ENCODE data around the gene ITGB1BP2.
"Not testable (repeated sequence)": the region's sequence is repeated elsewhere in the genome, so short reads cannot be mapped to it uniquely, and the experiment has no call there.

Gene ITGB1BP2

DNA sequence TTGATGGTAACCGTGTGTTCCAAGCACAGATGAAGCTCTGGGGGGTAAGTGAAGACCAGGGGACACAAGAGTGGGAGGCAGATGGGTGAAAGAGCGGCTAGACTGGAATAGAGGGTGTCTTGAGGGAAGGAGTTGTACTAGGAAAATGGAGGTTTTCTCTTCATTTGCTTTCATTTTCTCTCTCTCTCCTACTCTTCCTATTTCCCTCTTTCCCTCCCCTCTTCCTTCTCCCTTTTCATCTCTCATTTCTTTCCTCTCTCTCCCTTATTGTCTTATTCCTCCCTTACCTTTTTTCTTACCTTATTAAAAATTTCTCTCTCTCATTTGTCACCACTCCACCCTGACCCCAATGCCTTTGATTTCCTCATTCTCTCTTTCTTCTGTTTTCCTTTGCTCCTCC, 3.0 kb downstream of the ITGB1BP2 start:
- Histone ChIP-seq H3K4me2 (ENCODE audit: low read length) (no peak overlapping the region), H4K20me1 (ENCODE audit: insufficient read depth, low read length) (no peaks in the 10 kb centered on the region), H3K9me3 (ENCODE audit: insufficient read depth, low read length) (no peaks in the 10 kb centered on the region), H3K79me2 (ENCODE audit: low read length) (no peaks in the 10 kb centered on the region), H3K4me3 (ENCODE audit: low read length) (no peak overlapping the region), H2AFZ (ENCODE audit: low read depth, low read length) (no peak overlapping the region), H3K36me3 (replicated peaks; ENCODE audit: low read depth, low read length) (peaks cover 21% of the 10 kb centered on the region), H3K9ac (ENCODE audit: low read length) (no peak overlapping the region), H3K27ac (ENCODE audit: low read length) (no peak overlapping the region), H3K4me1 (ENCODE audit: low read length) (no peaks in the 10 kb centered on the region), H3K27me3 (ENCODE audit: low read depth, low read length) (no peaks in the 10 kb centered on the region)
- TF ChIP-seq EZH2phosphoT487 (IDR thresholded peaks at IDR 0.05; ENCODE audit: low read depth) (no peak), CTCF (IDR thresholded peaks at IDR 0.05; ENCODE audit: low read depth, low read length) (no peak)

DNA sequence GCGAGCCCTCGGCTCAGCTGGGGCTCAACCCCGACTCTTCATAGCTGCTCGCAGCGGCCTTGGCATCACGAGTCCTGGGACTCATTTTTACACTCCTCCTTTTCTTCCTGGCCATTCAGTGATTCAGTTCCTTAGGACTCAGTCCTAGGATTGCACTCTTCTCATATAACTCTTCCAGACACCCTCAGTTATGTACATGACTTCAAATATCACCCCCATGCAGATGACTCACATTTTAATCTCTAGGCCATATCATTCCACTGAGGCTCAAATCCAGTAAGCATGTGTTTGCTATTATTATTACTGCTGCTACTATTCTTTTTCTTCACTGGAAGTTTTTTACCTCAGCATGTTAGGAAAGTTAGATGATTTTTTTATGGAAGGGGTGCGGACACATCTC, 14.4 kb downstream of the ITGB1BP2 start:
- Histone ChIP-seq H4K20me1 (ENCODE audit: insufficient read depth, low read length) (no peaks in the 10 kb centered on the region), H3K27ac (ENCODE audit: low read length) (no peak overlapping the region), H2AFZ (ENCODE audit: low read depth, low read length) (no peak overlapping the region), H3K4me2 (ENCODE audit: low read length) (no peak overlapping the region), H3K4me1 (ENCODE audit: low read length) (no peaks in the 10 kb centered on the region), H3K9me3 (ENCODE audit: insufficient read depth, low read length) (no peaks in the 10 kb centered on the region), H3K36me3 (replicated peaks; ENCODE audit: low read depth, low read length) (peaks cover 2% of the 10 kb centered on the region), H3K27me3 (ENCODE audit: low read depth, low read length) (no peaks in the 10 kb centered on the region), H3K9ac (ENCODE audit: low read length) (no peak overlapping the region), H3K4me3 (ENCODE audit: low read length) (no peak overlapping the region), H3K79me2 (ENCODE audit: low read length) (no peaks in the 10 kb centered on the region)
- no peak for TF ChIP-seq EZH2phosphoT487 (IDR thresholded peaks at IDR 0.05; ENCODE audit: low read depth)
- no peak for TF ChIP-seq CTCF (IDR thresholded peaks at IDR 0.05; ENCODE audit: low read depth, low read length)

- not testable (repeated sequence) for H3K79me2 ChIP-seq (ENCODE audit: low read length); H3K36me3 ChIP-seq (replicated peaks; ENCODE audit: low read depth, low read length); H3K4me3 ChIP-seq (ENCODE audit: low read length); H3K4me2 ChIP-seq (ENCODE audit: low read length); H3K27ac ChIP-seq (ENCODE audit: low read length); H3K9ac ChIP-seq (ENCODE audit: low read length); H3K9me3 ChIP-seq (ENCODE audit: insufficient read depth, low read length); H3K4me1 ChIP-seq (ENCODE audit: low read length); H2AFZ ChIP-seq (ENCODE audit: low read depth, low read length); H3K27me3 ChIP-seq (ENCODE audit: low read depth, low read length); H4K20me1 ChIP-seq (ENCODE audit: insufficient read depth, low read length)
These were observed 15.4 kb downstream of the ITGB1BP2 start for GRCh38 chrX:71316959-71317358.

- Histone ChIP-seq H3K4me2 (ENCODE audit: low read length) (no peak overlapping the region), H3K4me3 (ENCODE audit: low read length) (no peak overlapping the region), H3K4me1 (ENCODE audit: low read length) (no peaks in the 10 kb centered on the region), H3K27ac (ENCODE audit: low read length) (no peak overlapping the region), H2AFZ (ENCODE audit: low read depth, low read length) (no peak overlapping the region), H4K20me1 (ENCODE audit: insufficient read depth, low read length) (no peaks in the 10 kb centered on the region), H3K27me3 (ENCODE audit: low read depth, low read length) (no peaks in the 10 kb centered on the region), H3K36me3 (replicated peaks; ENCODE audit: low read depth, low read length) (peaks cover 3% of the 10 kb centered on the region), H3K9me3 (ENCODE audit: insufficient read depth, low read length) (no peaks in the 10 kb centered on the region), H3K79me2 (ENCODE audit: low read length) (no peaks in the 10 kb centered on the region), H3K9ac (ENCODE audit: low read length) (no peak overlapping the region)
- no peak for TF ChIP-seq EZH2phosphoT487 (IDR thresholded peaks at IDR 0.05; ENCODE audit: low read depth)
- TF ChIP-seq CTCF (IDR thresholded peaks at IDR 0.05; ENCODE audit: low read depth, low read length): no peak
These were observed 18.6 kb downstream of the ITGB1BP2 start for GRCh38 chrX:71320126-71320525.

DNA sequence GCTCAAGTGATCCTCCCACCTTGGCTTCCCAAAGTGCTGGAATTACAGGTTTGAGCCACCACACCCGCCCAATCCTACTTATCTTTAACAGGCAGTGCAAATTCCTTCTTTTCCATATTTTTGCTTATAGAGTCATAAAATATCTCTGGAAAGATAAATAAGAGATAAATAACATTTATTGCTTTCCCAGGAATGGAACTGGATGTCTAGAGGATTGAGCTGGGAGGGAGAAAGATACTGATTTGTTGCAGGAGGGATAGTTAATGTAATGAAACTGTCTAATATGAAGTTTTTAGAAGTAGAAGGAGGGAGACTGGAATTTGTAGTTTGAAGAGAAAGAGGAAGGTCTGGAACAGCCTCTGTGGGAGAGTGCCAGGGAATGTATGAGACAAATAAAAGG, 20.2 kb downstream of the ITGB1BP2 start:
- no peak for TF ChIP-seq EZH2phosphoT487 (IDR thresholded peaks at IDR 0.05; ENCODE audit: low read depth)
- no peak for TF ChIP-seq CTCF (IDR thresholded peaks at IDR 0.05; ENCODE audit: low read depth, low read length)
- Histone ChIP-seq H3K4me3 (ENCODE audit: low read length) (no peak overlapping the region), H3K4me1 (ENCODE audit: low read length) (no peaks in the 10 kb centered on the region), H2AFZ (ENCODE audit: low read depth, low read length) (no peak overlapping the region), H3K27me3 (ENCODE audit: low read depth, low read length) (no peaks in the 10 kb centered on the region), H4K20me1 (ENCODE audit: insufficient read depth, low read length) (no peaks in the 10 kb centered on the region), H3K79me2 (ENCODE audit: low read length) (no peaks in the 10 kb centered on the region), H3K36me3 (replicated peaks; ENCODE audit: low read depth, low read length) (peaks cover 6% of the 10 kb centered on the region), H3K27ac (ENCODE audit: low read length) (no peak overlapping the region), H3K9me3 (ENCODE audit: insufficient read depth, low read length) (no peaks in the 10 kb centered on the region), H3K4me2 (ENCODE audit: low read length) (no peak overlapping the region), H3K9ac (ENCODE audit: low read length) (no peak overlapping the region)

- not testable (repeated sequence) for H3K9ac ChIP-seq (ENCODE audit: low read length); H3K27me3 ChIP-seq (ENCODE audit: low read depth, low read length); H3K4me1 ChIP-seq (ENCODE audit: low read length); H3K36me3 ChIP-seq (replicated peaks; ENCODE audit: low read depth, low read length); H3K4me2 ChIP-seq (ENCODE audit: low read length); H4K20me1 ChIP-seq (ENCODE audit: insufficient read depth, low read length); H3K79me2 ChIP-seq (ENCODE audit: low read length); H3K9me3 ChIP-seq (ENCODE audit: insufficient read depth, low read length); H3K27ac ChIP-seq (ENCODE audit: low read length); H3K4me3 ChIP-seq (ENCODE audit: low read length); H2AFZ ChIP-seq (ENCODE audit: low read depth, low read length)
These were observed 22.9 kb downstream of the ITGB1BP2 start for GRCh38 chrX:71324452-71324851.
